Superior temporal gyrus (tissue), 1 donor: ENCODE measurements around the gene CACNB2.
"Not testable (repeated sequence)": the region's sequence is repeated elsewhere in the genome, so short reads cannot be mapped to it uniquely, and the experiment has no call there.

Experiments used
- DNase-seq: peaks from one replicate; pipeline ENCODE4 v3.0.0-alpha.2; 2016; ENCODE audit errors: extremely low spot score

Gene CACNB2

DNA sequence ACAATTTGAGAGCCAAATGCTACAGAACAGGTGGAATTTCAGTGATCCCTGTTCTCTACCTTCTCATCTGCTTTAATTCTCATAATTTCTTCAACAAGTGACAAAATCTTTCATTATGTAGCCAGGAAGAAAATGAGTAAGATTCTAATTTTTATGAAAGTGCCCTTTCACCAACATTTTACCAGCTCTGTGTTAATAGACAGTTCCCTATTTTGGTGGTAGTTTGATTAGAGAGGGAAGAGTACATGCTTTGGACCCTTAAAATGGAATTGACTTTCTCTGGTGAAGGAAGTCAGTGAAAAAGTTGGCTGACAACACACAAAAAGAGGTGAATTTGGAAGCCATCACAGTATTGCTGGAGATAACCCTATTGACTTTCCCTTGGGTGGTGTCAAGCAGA is 61.7 kb downstream of the CACNB2 start:
- DNase-seq, result no peak

DNA sequence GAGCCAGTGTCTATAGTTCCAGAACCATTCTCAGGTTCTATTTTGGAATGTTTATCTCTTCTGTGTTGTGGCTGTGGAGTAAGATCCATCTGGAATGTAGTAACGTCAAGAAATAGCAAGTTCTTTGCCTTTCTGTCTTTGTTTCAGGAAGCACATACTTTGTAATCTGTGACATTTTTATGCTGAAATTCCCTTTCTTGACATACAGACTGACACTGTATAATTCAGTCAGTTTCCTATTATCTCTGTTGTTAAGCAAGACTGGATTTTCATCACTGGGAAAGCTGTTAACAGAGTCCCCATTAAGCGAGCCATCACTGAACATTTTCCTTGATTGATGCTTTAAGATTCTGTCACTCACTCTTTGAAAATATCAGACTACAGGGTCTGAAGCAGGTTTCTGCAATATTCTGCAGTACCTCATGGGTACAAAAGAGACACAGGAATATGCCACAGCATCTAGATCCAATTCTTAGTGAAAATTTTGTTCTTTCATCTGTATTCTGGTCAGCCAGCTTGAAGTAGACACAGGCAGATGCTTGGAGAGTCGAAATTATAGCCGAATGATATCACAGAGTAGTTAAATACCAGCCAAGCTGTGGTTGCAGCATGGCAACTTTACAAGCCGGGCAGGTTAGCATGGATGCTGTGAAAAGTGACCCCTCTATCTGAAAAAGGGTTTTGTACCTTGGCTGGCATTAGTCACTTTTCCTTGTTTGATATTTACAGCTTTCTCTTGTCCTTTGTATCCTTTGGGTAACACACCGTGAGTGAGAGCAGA is 62.6 kb downstream of the CACNB2 start:
- DNase-seq, result peak; percentile 41

- DNase-seq, result peak; percentile 29
Observed at GRCh38 chr10:18203471-18203870, 63.2 kb downstream of the CACNB2 start.

- peak; percentile 39 for DNase-seq
Observed at GRCh38 chr10:18204039-18204835, 64.0 kb downstream of the CACNB2 start.

DNA sequence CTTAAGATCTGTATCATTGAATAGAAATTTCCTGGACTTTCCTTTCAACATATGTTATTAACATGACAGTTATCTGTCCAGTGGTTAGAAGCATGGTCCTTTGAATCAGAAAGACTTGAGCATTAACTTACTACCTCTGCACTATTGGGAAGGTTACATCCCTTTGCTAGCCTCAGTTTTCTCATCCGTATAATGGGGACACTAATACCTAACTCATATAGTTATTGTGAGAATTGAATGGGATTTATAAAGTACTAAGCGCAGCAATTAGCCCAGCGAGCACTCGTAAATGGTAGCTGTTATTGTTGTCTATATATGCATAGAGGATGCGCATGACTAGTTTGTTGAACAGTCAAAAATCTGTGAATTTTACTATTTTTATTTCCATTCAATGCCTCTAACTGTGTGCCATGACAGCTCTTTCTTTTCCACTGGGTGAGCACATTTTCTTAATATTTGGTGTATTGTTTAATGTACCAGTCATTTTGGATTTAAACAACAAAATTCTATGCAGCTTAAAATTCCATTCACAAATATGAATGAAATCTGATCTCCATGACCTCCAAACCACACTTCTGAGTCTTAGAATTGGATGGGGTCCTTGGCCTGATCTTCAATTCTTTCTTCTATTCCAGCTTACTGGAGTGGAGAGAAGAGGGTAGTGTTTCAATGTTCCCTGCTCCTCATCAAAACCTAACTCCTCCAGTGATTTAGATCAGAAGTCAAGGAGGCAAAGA is 65.0 kb downstream of the CACNB2 start:
- DNase-seq, result no peak

DNA sequence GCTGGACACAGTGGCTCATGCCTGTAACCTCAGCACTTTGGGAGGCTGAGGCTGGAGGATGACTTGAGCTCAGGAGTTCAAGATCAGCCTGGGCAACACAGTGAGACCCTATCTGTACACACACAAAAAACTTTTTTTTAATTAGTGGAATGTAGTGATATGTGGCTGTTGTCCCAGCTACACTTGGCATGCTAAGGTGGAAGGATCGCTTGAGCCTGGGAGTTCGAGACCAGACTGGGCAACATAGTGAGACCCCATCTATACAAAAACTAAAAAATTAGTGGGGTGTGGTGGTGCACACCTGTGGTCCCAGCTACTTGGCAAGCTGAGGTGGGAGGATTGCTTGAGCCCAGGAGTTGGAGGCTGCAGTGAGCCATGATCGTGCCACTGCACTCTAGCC is 68.0 kb downstream of the CACNB2 start:
- DNase-seq, result not testable (repeated sequence)

DNA sequence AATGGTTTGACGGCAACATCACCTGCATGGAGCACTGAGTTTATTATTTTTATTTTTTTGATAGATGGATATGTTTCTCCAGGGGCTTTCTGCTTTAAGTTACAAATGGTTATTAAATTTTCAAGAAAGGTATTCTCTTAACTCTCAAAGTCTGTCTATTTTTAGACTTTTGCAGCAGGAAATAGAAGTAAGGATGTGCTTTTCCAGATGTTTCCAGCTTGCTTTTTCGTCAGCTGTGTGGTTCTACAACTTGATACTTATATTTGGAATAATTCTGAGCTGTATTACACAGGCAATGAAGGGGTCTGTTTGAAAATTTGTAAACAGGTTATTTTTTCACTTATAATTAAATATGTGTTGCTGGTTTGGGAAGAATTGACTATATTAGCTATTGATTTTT is 69.0 kb downstream of the CACNB2 start:
- no peak for DNase-seq

GRCh38 chr10:18210711-18211110 is 70.5 kb downstream of the CACNB2 start:
- no peak for DNase-seq

GRCh38 chr10:18211862-18212261 is 71.6 kb downstream of the CACNB2 start:
- DNase-seq, result no peak

GRCh38 chr10:18213271-18213670 is 73.0 kb downstream of the CACNB2 start:
- no peak for DNase-seq

- peak; percentile 85 for DNase-seq
Observed at GRCh38 chr10:18214691-18215563, 74.7 kb downstream of the CACNB2 start.

- peak; percentile 73 for DNase-seq
Observed at GRCh38 chr10:18216482-18216881, 76.3 kb downstream of the CACNB2 start.

DNA sequence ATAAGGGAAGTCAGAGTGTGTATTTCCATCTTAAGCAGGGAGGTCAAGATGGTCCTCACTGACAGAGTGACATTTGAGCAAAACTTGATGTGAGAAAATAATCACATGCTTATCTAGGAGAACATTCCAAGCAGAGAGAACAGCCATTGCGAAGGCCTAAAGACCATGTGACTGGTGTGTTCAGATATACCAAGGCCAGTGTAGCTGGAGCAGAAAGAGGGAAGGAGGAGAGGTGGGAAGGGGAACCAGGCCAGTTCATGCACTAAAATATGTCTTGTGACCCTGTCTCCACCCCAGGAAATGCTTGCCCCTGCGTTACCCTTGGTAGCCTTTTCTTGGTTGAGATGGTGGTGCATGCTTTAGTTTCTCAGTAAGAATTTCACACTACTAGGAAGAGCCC is 77.4 kb downstream of the CACNB2 start:
- DNase-seq, result no peak

DNA sequence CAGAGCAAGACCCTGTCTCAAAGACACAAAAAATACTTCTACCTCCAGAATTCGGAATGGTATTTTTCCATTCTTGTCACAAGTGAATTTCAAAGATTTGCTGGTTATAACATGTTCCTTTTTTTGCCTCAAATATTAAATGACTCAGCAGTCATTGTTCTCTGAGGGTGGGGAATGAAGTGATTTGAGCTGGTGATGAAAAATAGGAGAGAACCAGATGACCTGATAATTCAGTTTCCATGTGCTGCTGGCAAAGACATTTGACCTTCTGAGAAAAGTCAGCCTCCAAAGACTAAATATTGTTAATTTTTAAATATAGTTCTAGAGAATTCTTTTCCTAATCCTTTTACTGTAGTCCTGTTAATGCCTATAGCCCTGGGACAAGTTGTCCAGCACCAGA is 78.9 kb downstream of the CACNB2 start:
- no peak for DNase-seq

GRCh38 chr10:18221123-18221522 is 80.9 kb downstream of the CACNB2 start:
- DNase-seq, result no peak

DNA sequence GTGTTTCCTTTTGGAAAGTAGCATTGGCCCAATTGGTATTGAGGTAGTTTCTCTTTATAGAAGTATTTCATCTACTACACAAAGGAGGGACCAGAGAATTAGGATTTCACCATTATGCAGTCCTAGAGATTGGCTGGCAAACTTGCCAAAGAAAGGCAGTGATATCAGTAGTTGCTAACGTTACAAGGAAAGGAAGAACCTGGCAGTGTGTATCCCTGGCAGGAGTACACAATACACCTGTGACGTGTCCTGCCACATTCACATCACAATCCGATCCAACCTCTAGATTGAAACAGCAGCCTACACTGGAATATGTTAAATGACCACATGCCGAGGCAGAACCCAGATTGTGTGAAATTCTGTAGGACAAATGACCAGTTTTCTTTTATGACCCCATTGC is 81.7 kb downstream of the CACNB2 start:
- no peak for DNase-seq

DNA sequence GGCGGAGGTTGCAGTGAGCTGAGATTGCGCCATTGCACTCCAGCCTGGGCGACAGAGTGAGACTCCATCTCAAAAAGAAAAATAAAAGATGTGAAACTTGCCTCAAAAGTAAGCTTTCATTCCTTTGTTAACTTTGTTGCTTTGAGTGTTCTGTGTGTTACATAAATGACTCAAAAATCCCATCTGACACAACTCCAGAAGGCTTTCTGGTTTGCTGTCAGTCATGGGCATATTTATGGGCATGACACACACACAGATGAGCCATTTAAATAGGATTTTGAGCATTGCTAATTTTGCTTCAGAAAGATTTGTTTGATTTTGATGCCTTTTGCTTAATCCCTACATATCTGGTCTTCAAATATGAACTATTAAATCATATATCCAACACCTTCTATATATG is 82.6 kb downstream of the CACNB2 start:
- no peak for DNase-seq

DNA sequence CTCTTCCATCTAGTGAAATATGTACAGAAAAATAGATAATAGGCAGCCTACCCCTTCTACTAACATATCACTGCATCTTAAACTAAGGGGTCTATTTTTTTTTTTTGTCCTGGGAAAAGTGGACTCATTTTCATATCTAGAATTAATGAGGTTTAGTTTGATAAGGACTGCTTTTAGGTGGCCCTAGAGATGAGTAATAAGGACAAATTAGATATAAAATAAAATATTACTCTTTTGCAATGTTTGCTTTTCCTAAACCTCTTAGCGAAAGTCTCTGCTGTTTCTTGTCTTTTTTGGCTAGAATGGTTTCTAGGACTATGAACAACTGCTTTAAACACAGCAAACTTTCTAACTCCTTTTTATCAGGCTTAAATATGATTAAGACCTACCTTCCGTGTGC is 83.7 kb downstream of the CACNB2 start:
- DNase-seq, result no peak

- no peak for DNase-seq
Observed at GRCh38 chr10:18224626-18225445, 84.6 kb downstream of the CACNB2 start.

GRCh38 chr10:18226336-18226735 is 86.1 kb downstream of the CACNB2 start:
- no peak for DNase-seq

- DNase-seq, result no peak
Observed at GRCh38 chr10:18229826-18230225, 89.6 kb downstream of the CACNB2 start.
